Breast epithelium (tissue), 3 donors: ENCODE data around the gene CWC27.

Experiments
- CTCF ChIP-seq, 3 donors: fragments of 450-650 bp; IDR thresholded peaks; one replicate each; pipeline ENCODE4 v1.5.1; 2016 to 2017; ENCODE audit warnings: antibody characterized with exemption in 3 of 3, mild to moderate bottlenecking in 3 of 3, moderate library complexity in 3 of 3
- POLR2A ChIP-seq: fragments of 450-650 bp; IDR thresholded peaks from one replicate; pipeline ENCODE4 v1.6.1; 2016; ENCODE audit warnings: antibody characterized with exemption, mild to moderate bottlenecking, moderate library complexity

GRCh38 chr5:65050826-65051498, 282.2 kb downstream of the CWC27 start:
- no peak for TF ChIP-seq CTCF (IDR thresholded peaks at IDR 0.05)
- TF ChIP-seq POLR2A = no peak
